NCI-H2029 (cell line): ENCODE results near the gene RGS7.
"Not testable (repeated sequence)": the region's sequence is repeated elsewhere in the genome, so short reads cannot be mapped to it uniquely, and the experiment has no call there.

Source experiments
- DNase-seq: peaks from one replicate; lab custom pipeline; 2025; lab: John Stamatoyannopoulos, UW

The RGS7 gene

DNA sequence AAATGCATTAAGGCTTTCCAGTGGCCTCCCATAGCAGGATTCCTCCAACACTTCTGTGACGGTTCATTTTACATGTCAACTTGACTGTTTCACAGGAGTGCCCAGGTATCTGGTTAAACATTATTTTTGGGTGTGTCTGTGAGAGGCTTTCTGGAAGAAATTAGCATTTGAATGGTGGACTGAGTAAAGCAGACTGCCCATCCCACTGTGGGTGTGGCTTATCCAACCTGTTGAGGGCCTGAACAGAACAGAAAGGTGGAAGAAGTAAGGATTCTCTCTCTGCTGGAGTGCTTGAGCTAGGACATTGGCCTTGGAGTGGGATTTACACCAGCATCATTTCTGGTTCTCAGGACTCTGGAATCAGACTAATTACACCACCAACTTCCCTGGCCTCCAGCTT, 85.6 kb downstream of the RGS7 start:
- DNase-seq, result no peak

GRCh38 chr1:241270016-241270415, 87.0 kb downstream of the RGS7 start:
- DNase-seq, result no peak

GRCh38 chr1:241269116-241269515, 87.9 kb downstream of the RGS7 start:
- no peak for DNase-seq

GRCh38 chr1:241266121-241266520, 90.9 kb downstream of the RGS7 start:
- no peak for DNase-seq

GRCh38 chr1:241265428-241265827, 91.6 kb downstream of the RGS7 start:
- no peak for DNase-seq

- no peak for DNase-seq
Observed at GRCh38 chr1:241263346-241263745, 93.7 kb downstream of the RGS7 start.

GRCh38 chr1:241253471-241253870, 103.5 kb downstream of the RGS7 start:
- no peak for DNase-seq

DNA sequence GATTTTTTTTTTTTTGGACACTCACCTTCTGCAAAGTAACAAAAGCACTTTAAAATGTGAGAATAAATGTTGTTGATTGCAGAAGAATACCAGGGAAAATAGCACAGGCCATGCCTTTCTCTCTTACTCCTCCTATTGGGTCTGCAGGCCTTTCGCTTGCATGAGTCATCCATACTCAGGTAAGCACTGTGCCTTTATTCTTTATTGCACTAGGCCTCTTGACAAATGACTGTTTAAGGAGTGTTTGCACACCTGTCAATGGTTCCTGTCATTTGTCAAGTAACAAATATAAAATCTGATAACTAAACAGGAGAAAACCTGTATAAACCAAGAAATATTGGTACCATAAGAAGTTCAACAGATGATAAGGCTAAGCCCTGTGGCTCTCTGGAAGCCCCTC, 106.5 kb downstream of the RGS7 start:
- peak; percentile 92 for DNase-seq

- DNase-seq, result no peak
Observed at GRCh38 chr1:241240069-241240468, 116.9 kb downstream of the RGS7 start.

- no peak for DNase-seq
Observed at GRCh38 chr1:241237873-241238272, 119.1 kb downstream of the RGS7 start.

GRCh38 chr1:241235256-241235897, 121.6 kb downstream of the RGS7 start:
- DNase-seq, result no peak

DNA sequence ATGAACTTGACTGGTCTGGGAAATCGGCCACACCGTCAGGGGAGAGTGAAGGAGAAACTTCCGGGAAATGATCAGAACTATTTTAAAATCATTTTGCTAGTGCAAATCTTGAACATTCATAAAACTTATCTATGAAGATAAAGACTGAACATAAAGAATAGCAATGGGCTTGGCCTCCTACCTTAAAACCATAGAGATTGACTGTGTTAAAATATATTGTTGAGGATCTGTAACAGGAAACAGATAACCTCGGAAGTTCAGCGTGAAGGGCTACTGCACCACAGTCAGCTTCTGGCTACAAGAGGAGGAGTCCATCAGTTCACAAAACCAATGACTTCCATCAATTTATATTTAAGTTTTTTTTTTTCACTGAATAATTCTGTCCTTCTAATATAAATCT, 127.3 kb downstream of the RGS7 start:
- DNase-seq, result no peak

- peak; percentile 43 for DNase-seq
Observed at GRCh38 chr1:241229216-241229615, 127.8 kb downstream of the RGS7 start.

DNA sequence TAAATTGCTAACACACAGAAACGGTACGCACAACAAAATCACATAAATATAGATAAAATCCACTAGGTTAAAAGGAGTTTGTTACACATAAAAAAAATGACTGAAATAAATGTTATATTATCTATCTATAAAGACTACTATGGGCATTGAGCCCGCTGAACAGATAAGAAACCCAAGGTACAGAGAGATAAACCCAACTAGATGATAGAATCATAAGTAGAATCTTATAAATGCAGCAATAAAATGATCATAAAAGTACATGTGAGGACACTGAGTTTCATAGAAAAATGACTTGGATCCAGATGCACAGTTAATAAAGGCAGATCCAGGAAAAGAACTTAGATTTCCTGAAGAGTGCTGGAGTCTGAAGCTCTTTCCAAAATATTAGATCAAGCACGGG, 128.7 kb downstream of the RGS7 start:
- DNase-seq, result no peak

- no peak for DNase-seq
Observed at GRCh38 chr1:241225741-241226140, 131.3 kb downstream of the RGS7 start.

GRCh38 chr1:241224189-241224588, 132.8 kb downstream of the RGS7 start:
- DNase-seq, result not testable (repeated sequence)

GRCh38 chr1:241222813-241223212, 134.2 kb downstream of the RGS7 start:
- not testable (repeated sequence) for DNase-seq

DNA sequence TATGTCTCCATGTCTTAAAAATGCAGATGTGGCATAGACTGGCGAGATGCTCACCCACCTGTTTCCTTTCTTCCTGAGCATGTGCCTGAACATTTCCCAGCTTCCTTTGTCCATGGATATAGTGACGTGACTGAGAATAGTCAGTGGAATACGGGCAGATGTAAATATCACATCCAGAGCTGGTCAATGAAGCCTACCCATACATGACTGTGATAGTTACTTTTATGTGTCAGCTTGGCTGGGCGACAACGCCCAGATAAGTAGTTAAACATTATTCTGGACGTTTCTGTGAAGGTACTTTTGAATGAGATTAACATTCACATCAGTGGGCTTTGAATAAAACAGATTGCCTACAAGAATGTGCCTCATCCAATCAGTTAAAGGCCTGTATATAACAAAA, 135.7 kb downstream of the RGS7 start:
- no peak for DNase-seq

DNA sequence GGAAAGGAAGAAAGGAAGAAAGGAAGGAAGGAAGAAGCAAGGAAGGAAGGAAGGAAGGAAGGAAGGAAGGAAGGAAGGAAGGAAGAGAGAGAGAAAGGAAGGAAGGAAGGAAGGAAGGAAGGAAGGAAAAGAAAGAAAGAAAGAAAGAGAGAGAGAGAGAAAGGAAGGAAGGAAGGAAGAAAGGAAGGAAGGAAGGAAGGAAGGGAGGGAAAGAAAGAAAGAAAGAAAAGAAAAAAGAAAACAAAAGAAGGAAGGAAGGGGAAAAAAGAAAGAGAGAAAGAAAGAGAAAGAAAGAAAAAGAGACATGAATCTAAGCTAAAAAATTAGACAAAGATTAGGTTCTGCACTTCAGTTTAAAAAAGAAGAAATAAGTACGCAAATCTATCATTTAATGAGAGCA, 136.1 kb downstream of the RGS7 start:
- not testable (repeated sequence) for DNase-seq

GRCh38 chr1:241219449-241219848, 137.6 kb downstream of the RGS7 start:
- no peak for DNase-seq

GRCh38 chr1:241217516-241217915, 139.5 kb downstream of the RGS7 start:
- DNase-seq, result no peak

- DNase-seq, result no peak
Observed at GRCh38 chr1:241215683-241216082, 141.3 kb downstream of the RGS7 start.

GRCh38 chr1:241215203-241215602, 141.8 kb downstream of the RGS7 start:
- no peak for DNase-seq

DNA sequence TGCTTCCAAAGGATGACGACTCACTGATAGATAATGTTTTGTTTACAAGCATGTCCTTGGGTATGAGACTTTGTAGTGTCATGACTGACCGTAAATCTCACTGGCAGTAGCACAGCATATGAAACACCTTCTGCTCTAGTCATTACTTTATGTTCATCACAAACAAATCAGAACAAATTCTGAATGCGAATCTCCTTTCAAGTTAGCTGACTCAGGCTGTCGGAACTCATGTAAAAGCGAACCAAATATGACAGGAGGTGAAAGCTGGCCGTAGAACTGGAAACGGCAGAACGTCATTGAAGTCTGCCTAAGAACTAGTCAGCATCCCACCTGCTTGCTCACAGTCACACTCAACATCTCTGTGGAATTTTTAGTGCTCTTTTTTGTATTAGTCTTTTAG, 143.9 kb downstream of the RGS7 start:
- DNase-seq, result no peak

GRCh38 chr1:241212628-241213027, 144.4 kb downstream of the RGS7 start:
- no peak for DNase-seq
